ENCODE measurements around the gene TMPRSS4.

The TMPRSS4 gene

GRCh38 chr11:118076754-118077281 lies at the start of gene TMPRSS4:
TSS of gene TMPRSS4 (plus strand) at chr11:118077078. CDS start at chr11:118077303, 225 bp downstream.
- Histone ChIP-seq H4K20me1 (ENCODE audit: insufficient read depth, low read length) (no peaks in the 10 kb centered on the region), H3K9me3 (ENCODE audit: low read length) (no peaks in the 10 kb centered on the region), H3K4me2 (ENCODE audit: low read length) (no peak within 1 kb of the TSS), H3K27me3 (ENCODE audit: insufficient read depth, low read length) (no peaks in the 10 kb centered on the region), H3K27ac (ENCODE audit: low read depth, low read length, poor library complexity, severe bottlenecking) (no peak within 1 kb of the TSS), H3F3A (ENCODE audit: insufficient read depth, low read length) (no peaks in the 10 kb centered on the region), H3K9ac (ENCODE audit: low read length) (no peak within 1 kb of the TSS), H3K36me3 (ENCODE audit: insufficient read depth, low read length) (no peaks in the 10 kb centered on the region), H3K9me2 (ENCODE audit: low read depth, low read length) (no peaks in the 10 kb centered on the region), H2AFZ (ENCODE audit: low read length) (no peak within 1 kb of the TSS), H3K79me2 (ENCODE audit: insufficient read depth, low read length) (no peaks in the 10 kb centered on the region), H3K4me1 (ENCODE audit: insufficient read depth, low read length, severe bottlenecking) (no peaks in the 10 kb centered on the region), H3K4me3 (ENCODE audit: low read depth, low read length, poor library complexity, severe bottlenecking) (no peak within 1 kb of the TSS)
- TF ChIP-seq EZH2 (IDR thresholded peaks at IDR 0.05; ENCODE audit: borderline replicate concordance, low read length), result no peak
- no peak for TF ChIP-seq CTCF (IDR thresholded peaks at IDR 0.05; ENCODE audit: low read length)

DNA sequence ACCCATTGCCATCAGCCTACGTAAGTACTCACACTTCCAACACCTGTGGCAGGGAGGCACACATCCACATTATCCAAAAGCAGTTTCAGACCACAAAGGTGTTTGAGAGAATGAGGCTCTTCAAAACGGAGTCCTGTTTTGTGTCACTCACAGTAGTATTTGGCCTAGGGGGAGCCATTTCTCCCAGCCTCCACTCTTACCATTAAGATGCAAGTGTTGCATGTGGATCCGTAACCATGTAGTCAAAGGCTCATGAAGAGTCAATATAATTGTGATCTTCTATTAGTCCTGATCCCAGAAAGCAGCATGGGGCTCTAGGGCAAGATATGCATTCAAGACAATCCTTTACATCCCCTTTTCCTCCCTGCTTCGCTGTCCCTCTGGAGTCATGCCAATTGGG lies 49.2 kb upstream of the TMPRSS4 start:
- H3F3A ChIP-seq (ENCODE audit: insufficient read depth, low read length), result no peaks in the 10 kb centered on the region
- H3K36me3 ChIP-seq (ENCODE audit: insufficient read depth, low read length), result no peaks in the 10 kb centered on the region
- H2AFZ ChIP-seq (ENCODE audit: low read length), result no peak overlapping the region
- no peak overlapping the region for H3K27ac ChIP-seq (ENCODE audit: low read depth, low read length, poor library complexity, severe bottlenecking)
- no peaks in the 10 kb centered on the region for H3K9me3 ChIP-seq (ENCODE audit: low read length)
- no peaks in the 10 kb centered on the region for H3K27me3 ChIP-seq (ENCODE audit: insufficient read depth, low read length)
- no peaks in the 10 kb centered on the region for H3K4me1 ChIP-seq (ENCODE audit: insufficient read depth, low read length, severe bottlenecking)
- no peak overlapping the region for H3K4me3 ChIP-seq (ENCODE audit: low read depth, low read length, poor library complexity, severe bottlenecking)
- no peak overlapping the region for H3K4me2 ChIP-seq (ENCODE audit: low read length)
- no peaks in the 10 kb centered on the region for H4K20me1 ChIP-seq (ENCODE audit: insufficient read depth, low read length)
- TF ChIP-seq CTCF (IDR thresholded peaks at IDR 0.05; ENCODE audit: low read length) (no peak; the same call in 1 of the 2 replicates), EZH2 (IDR thresholded peaks at IDR 0.05; ENCODE audit: borderline replicate concordance, low read length) (no peak)
- no peaks in the 10 kb centered on the region for H3K79me2 ChIP-seq (ENCODE audit: insufficient read depth, low read length)
- no peak overlapping the region for H3K9ac ChIP-seq (ENCODE audit: low read length)
- H3K9me2 ChIP-seq (ENCODE audit: low read depth, low read length), result no peaks in the 10 kb centered on the region

GRCh38 chr11:118028626-118029025 lies 48.3 kb upstream of the TMPRSS4 start:
- Histone ChIP-seq H3K9ac (ENCODE audit: low read length) (no peak overlapping the region), H3K36me3 (ENCODE audit: insufficient read depth, low read length) (no peaks in the 10 kb centered on the region), H4K20me1 (ENCODE audit: insufficient read depth, low read length) (no peaks in the 10 kb centered on the region), H3K27ac (ENCODE audit: low read depth, low read length, poor library complexity, severe bottlenecking) (no peak overlapping the region), H2AFZ (ENCODE audit: low read length) (no peak overlapping the region), H3K4me3 (ENCODE audit: low read depth, low read length, poor library complexity, severe bottlenecking) (no peak overlapping the region), H3K27me3 (ENCODE audit: insufficient read depth, low read length) (no peaks in the 10 kb centered on the region), H3K9me3 (ENCODE audit: low read length) (no peaks in the 10 kb centered on the region), H3K79me2 (ENCODE audit: insufficient read depth, low read length) (no peaks in the 10 kb centered on the region), H3K4me2 (ENCODE audit: low read length) (no peak overlapping the region), H3K9me2 (ENCODE audit: low read depth, low read length) (no peaks in the 10 kb centered on the region), H3K4me1 (ENCODE audit: insufficient read depth, low read length, severe bottlenecking) (no peaks in the 10 kb centered on the region), H3F3A (ENCODE audit: insufficient read depth, low read length) (no peaks in the 10 kb centered on the region)
- TF ChIP-seq EZH2 (IDR thresholded peaks at IDR 0.05; ENCODE audit: borderline replicate concordance, low read length), result no peak
- TF ChIP-seq CTCF (IDR thresholded peaks at IDR 0.05; ENCODE audit: low read length), result no peak
